Astrocyte of the hippocampus (primary cell): ENCODE data around the gene SERAC1.
"Not testable (repeated sequence)": the region's sequence is repeated elsewhere in the genome, so short reads cannot be mapped to it uniquely, and the experiment has no call there.

ENCODE experiments used
- DNase-seq: peaks from one replicate; pipeline ENCODE4 v3.0.0; 2011; ENCODE audit warnings: low read depth, low spot score

The SERAC1 gene

DNA sequence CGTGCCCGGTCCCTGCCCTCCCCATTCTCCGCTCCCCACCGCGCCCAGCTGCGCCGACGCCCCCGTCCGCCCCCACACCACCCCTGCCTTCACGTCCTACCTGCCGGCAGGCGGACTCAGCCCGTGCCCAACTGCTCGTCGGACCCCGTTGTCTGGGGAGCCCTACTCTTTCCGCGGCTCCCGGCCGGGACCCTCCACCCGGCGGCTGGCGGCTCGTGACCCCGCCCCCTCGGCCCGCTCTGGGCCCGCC lies at the start of gene SERAC1:
Gene SERAC1 (minus strand): TSS at position 223 of the 250 bp plus-strand sequence. CDS start 9,899 bp downstream, outside the sequence.
- DNase-seq, result no peak

- DNase-seq, result peak; percentile 86
These were observed 46.0 kb upstream of the SERAC1 start for GRCh38 chr6:158213925-158214674.

- DNase-seq, result no peak
These were observed 43.4 kb upstream of the SERAC1 start for GRCh38 chr6:158211273-158212055.

- DNase-seq, result not testable (repeated sequence)
These were observed 41.7 kb upstream of the SERAC1 start for GRCh38 chr6:158209582-158210333.

DNA sequence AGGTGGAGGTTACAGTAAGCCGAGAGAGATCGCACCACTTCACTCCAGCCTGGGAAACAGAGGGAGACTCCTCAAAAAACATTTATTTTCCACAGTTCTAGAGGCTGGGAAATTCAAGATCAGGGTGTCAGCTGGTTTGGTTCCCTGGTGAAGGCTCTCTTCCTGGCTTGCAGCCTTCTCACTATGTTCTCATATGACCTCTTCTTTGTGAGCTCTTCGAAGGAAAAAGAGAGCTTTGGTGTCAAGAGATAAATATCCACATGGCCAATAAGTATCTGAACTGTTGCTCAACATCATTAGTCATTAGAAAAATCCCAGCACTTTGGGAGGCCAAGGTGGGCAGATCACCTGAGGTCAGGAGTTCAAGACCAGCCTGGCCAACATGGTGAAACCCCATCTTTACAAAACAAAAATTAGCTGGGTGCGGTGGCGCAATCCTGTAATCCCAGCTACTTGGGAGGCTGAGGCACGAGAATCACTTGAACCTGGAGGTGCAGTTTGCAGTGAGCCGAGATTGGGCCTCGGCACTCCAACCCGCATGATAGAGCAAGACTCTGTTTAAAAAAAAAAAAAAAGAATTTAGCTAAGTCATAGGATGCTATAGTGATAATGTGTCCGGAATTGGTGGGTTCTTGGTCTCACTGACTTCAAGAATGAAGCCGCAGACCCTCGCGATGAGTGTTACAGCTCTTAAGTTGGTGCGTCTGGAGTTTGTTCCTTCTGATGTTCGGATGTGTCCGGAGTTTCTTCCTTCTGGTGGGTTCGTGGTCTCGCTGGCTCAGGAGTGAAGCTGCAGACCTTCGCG lies 40.4 kb upstream of the SERAC1 start:
- DNase-seq, result not testable (repeated sequence)

DNA sequence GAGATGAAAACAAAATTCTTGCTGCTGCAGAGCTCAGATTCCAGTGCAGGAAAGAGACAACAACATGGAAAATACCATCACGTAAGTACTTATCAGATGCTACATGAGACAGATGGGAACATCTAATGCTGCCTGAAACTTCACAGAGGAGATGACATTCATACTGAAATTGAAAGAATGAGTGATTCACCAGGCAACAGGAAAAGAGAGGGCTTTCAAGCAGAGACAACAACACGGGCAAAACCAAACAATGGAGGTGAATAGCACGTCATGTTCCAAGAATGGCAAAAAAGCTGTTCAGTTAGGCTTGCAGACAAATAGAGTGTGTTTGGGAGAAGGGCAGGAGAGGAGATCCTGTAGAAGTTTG lies 39.3 kb upstream of the SERAC1 start:
- peak; percentile 69 for DNase-seq

DNA sequence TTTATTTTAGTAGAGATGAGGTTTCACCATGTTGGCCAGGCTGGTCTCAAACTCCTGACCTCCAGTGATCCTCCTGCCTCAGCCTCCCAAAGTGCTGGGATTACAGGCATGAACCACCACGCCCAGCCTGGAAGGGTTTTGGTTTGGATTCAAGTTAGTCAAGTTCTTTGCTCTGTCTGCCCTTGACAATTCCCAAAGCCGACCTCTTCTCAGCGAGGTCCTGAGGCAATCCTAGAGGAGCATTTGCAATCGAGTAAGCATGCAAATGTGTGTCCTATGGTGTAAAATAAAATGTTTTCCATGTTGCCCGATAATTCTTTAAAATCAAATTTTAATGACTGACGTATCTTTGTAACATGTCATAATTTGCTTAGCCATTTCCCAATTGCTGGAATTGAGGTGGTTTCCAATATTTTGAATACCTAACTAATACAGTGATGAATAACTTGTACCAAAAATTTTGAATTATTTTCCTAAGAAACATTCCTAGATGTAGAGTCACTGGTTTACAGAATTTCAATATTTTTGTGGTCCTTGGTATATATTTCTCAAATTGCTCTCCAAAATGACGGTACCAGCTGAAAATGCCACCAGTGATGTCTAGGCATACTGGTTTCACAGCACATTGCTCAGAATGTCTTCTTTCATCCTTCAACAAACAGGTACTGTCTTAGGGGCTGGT lies 38.8 kb upstream of the SERAC1 start:
- DNase-seq, result no peak

- DNase-seq, result peak; percentile 27
These were observed 37.3 kb upstream of the SERAC1 start for GRCh38 chr6:158205169-158205944.

DNA sequence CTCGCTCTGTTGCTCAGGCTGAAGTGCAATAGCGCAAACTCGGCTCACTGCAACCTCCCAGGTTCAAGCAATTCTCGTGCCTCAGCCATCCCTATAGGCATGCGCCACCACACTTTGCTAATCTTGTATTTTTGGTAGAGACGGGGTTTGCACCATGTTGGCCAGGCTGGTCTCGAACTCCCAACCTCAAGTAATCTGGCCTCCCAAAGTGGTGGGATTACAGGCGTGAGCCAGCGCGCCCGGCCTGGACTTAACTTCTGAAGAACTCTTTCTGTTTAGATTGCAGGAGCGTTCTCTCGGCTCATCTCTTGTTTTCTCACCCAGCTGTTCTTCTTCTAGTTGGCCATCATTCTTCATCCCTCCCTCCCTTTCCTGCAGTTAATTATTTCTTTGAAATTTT lies 30.4 kb upstream of the SERAC1 start:
- no peak for DNase-seq

GRCh38 chr6:158194487-158195280 lies 26.6 kb upstream of the SERAC1 start:
- no peak for DNase-seq

DNA sequence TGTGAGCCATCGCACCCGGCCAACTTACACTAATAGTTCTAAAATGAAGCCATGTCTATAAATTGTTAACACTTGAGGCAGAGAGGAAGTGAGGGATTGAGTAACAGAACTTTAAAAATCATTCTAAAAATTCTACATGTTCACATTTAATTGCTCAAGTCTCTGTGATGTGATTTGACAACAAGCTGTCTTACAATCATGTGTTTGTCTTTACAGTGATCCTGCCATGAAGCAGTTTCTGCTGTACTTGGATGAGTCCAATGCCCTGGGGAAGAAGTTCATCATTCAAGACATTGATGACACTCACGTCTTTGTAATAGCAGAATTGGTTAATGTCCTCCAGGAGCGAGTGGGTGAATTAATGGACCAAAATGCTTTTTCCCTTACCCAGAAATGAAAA lies 23.7 kb upstream of the SERAC1 start:
- DNase-seq, result no peak

DNA sequence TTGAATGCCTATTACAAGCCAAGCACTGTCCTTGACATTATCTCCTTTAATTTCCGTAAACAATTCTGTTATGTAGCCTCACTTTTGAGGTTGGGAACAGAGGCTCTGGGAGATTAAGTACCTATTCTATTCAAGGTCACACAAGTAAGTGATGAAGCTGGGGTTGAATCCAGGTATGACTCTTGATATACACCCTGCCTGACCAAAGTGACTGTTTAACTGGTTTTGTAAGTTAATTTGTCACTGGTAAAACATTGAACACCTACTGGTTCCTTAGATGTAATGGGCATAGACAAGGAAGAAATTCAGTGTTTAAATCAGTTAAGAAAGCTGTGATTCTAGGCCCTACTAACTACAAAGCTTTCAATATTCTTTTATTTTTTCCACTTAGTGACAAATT lies 23.0 kb upstream of the SERAC1 start:
- DNase-seq, result no peak

DNA sequence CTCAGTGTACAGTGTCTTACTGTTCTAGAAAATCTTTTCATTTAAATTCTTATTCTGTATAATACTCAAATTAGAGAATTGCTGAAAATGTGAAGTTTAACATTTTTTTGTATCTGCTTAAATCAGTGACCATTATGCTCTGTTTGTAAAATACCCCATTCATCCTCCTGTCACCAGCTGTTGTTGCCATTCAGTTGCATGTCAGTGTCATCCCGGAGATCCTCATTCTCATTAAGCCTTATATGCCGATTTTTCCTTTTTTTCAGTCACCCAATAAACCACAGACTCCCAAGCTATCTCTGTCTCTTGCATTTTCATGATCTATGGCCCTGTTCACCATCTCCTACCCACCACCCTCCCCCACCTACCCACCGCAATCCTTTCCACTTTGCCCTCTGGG lies 20.5 kb upstream of the SERAC1 start:
- DNase-seq, result no peak

DNA sequence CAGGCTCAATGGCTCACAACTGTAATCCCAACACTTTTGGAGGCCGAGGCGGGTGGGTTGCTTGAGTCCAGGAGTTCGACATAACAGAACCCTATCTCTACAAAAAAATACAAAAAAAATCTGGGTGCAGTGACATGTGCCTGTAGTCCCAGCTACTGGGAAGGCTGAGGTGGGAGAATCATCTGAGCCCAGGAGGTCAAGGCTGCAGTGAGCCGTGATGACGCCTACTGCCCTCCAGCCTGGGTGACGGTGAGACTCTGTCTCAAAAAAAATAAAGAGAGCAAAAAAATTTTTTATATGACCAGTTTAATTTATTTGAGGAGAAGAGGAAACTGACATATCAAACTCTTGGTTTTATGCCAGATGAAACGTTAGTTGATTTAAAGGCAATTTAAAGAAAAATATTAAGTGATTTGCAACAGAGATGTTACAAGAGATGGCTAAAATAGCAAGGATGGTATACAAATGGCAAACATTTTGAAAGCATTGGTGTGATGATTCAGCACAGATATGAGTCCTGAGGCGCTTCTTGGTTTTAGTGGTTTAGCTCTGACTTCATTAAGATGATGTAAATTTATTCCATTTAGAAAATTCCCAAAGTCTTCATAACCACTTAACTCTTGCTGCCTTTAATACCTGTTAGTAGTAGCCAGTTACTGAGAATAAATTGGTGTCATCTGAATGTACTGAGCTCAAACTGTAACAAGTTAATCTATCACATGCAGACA lies 17.8 kb upstream of the SERAC1 start:
- peak; percentile 66 for DNase-seq

- no peak for DNase-seq
These were observed 16.5 kb upstream of the SERAC1 start for GRCh38 chr6:158184608-158185007.

GRCh38 chr6:158183174-158183972 lies 15.3 kb upstream of the SERAC1 start:
- DNase-seq, result not testable (repeated sequence)

- not testable (repeated sequence) for DNase-seq
These were observed 9.7 kb upstream of the SERAC1 start for GRCh38 chr6:158177712-158178111.

DNA sequence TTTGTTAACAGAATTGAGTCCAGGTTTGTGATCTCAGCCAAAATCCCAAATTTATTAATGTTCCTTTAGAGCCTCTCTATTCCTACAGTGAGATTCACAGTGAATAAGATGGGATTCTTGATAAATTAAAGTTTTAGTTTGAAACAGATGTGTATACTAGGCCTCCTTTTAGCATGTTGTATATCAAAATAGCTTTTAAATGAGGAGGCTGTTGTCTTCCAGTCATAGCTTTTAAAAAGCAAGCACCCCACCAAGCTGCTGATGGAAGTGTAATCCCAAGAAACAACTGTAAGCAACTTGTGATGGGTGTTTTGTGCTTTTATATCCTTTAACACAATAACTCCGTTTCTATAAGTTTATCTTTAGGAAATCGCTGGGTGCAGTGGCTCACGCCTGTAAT lies 7.0 kb upstream of the SERAC1 start:
- DNase-seq, result no peak
